Measurements from ENCODE around the gene TDRD9. TPM values are rescaled to one million over a fixed set of nuclear protein-coding genes. Genes with fewer than 3 reads are reported as not detected.
A peak's percentile ranks its signal among the peaks of the same experiment; 100 is the strongest.

TDRD9 gene
- total and polyA plus RNA-seq, 12 donors: 0.55 to 8.4 (median 2.4) TPM

GRCh38 chr14:104004849-104005248 lies 76.6 kb downstream of the TDRD9 start:
- TF ChIP-seq, protein P1, sequence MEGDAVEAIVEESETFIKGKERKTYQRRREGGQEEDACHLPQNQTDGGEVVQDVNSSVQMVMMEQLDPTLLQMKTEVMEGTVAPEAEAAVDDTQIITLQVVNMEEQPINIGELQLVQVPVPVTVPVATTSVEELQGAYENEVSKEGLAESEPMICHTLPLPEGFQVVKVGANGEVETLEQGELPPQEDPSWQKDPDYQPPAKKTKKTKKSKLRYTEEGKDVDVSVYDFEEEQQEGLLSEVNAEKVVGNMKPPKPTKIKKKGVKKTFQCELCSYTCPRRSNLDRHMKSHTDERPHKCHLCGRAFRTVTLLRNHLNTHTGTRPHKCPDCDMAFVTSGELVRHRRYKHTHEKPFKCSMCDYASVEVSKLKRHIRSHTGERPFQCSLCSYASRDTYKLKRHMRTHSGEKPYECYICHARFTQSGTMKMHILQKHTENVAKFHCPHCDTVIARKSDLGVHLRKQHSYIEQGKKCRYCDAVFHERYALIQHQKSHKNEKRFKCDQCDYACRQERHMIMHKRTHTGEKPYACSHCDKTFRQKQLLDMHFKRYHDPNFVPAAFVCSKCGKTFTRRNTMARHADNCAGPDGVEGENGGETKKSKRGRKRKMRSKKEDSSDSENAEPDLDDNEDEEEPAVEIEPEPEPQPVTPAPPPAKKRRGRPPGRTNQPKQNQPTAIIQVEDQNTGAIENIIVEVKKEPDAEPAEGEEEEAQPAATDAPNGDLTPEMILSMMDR (IDR thresholded peaks at IDR 0.05): no peak
- no peaks in the 10 kb centered on the region for H3K27me3 ChIP-seq
- no peaks in the 10 kb centered on the region for H3K4me1 ChIP-seq
- H3K36me3 ChIP-seq: no peaks in the 10 kb centered on the region
- 95 to 98% methylated on average over 1 of the region's 1 CpG for whole genome bisulfite sequencing, 2 donors
- H3K27ac ChIP-seq: no peak overlapping the region
- no peak for ATAC-seq
- no peak for DNase-seq
- intact Hi-C loops (cut with DNase I): no loop called here
- no peaks in the 10 kb centered on the region for H3K9me3 ChIP-seq
- H3K4me3 ChIP-seq: no peak overlapping the region

- TF ChIP-seq, protein P1 (IDR thresholded peaks at IDR 0.05): no peak
- no peak overlapping the region for H3K4me3 ChIP-seq
- H3K9me3 ChIP-seq: no peaks in the 10 kb centered on the region
- intact Hi-C loops (cut with DNase I): no loop called here
- H3K36me3 ChIP-seq: no peaks in the 10 kb centered on the region
- DNase-seq (no peak), ATAC-seq (no peak)
- H3K27ac ChIP-seq: no peak overlapping the region
- no peaks in the 10 kb centered on the region for H3K27me3 ChIP-seq
- H3K4me1 ChIP-seq: no peaks in the 10 kb centered on the region
- WGBS, 2 donors: 87 to 97% methylated on average over 8 of the region's 8 CpGs
These were observed 77.2 kb downstream of the TDRD9 start for GRCh38 chr14:104005489-104005888.

- Histone ChIP-seq H3K36me3 (no peaks in the 10 kb centered on the region), H3K4me1 (peaks cover 0 to 2% (median 0%) of the 10 kb centered on the region in 9 donors), H3K27me3 (no peaks in the 10 kb centered on the region), H3K27ac (no peak overlapping the region), H3K4me3 (no peak overlapping the region), H3K9me3 (no peaks in the 10 kb centered on the region)
- peak in 1 of 8 donors; percentile 44 for ATAC-seq
- WGBS, 2 donors: 93% methylated on average over 12 of the region's 12 CpGs
- TF ChIP-seq, protein P1 (IDR thresholded peaks at IDR 0.05): no peak
- DNase-seq: no peak
- intact Hi-C loops (cut with DNase I): no loop called here
These were observed 78.9 kb downstream of the TDRD9 start for GRCh38 chr14:104007121-104007520.

DNA sequence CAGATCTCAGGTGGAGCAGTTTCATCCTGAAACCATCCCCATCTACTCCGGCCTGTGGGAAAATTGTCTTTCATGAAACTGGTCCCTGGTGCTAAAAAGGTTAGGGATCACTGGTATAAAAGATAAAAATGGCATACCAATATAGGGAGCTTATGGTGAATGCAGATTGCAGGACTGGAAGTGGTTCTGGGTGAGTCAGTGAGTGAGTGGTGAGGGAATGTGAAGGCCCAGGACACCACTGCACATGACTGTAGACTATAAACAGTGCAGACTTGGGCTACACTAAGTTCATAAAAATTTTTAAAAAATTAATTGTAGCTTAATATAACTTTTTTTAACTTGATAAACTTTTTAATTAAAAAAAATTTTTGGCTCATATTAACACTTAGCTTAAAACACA lies 81.0 kb downstream of the TDRD9 start:
- peaks cover 0 to 7% (median 0%) of the 10 kb centered on the region in 9 donors for H3K4me1 ChIP-seq
- ATAC-seq (no peak), DNase-seq (no peak)
- intact Hi-C loops (cut with DNase I): no loop called here
- TF ChIP-seq, protein P1 (IDR thresholded peaks at IDR 0.05): no peak
- no peak overlapping the region for H3K4me3 ChIP-seq
- no peaks in the 10 kb centered on the region for H3K9me3 ChIP-seq
- H3K27ac ChIP-seq: no peak overlapping the region
- no peaks in the 10 kb centered on the region for H3K27me3 ChIP-seq
- WGBS, 2 donors: 88 to 94% methylated on average over 1 of the region's 1 CpG
- no peaks in the 10 kb centered on the region for H3K36me3 ChIP-seq

Measured in heart right ventricle (tissue), 16 donors.